HepG2 (cell line): ENCODE measurements around the gene PNPLA2. TPM values are rescaled to one million over a fixed set of nuclear protein-coding genes. Genes with fewer than 3 reads are reported as not detected.

Source experiments
- DZIP1 ChIP-seq: sonication (generic); formaldehyde crosslinking; IDR thresholded peaks from 2 replicates; pipeline ENCODE4 v1.5.0; 2020; ENCODE audit warnings: mild to moderate bottlenecking, missing genetic modification reagents
- EED ChIP-seq: sonication (generic); formaldehyde crosslinking; IDR thresholded peaks from 2 replicates; pipeline ENCODE4 v1.5.0; 2020; ENCODE audit warnings: mild to moderate bottlenecking, missing genetic modification reagents
- FOXC1 ChIP-seq: sonication (generic); formaldehyde crosslinking; IDR thresholded peaks from 2 replicates; pipeline ENCODE4 v1.8.0; 2022; ENCODE audit warnings: mild to moderate bottlenecking, missing genetic modification reagents, borderline replicate concordance
- IRF9 ChIP-seq: sonication (generic); formaldehyde crosslinking; IDR thresholded peaks from 2 replicates; pipeline ENCODE4 v1.8.0; 2022; ENCODE audit warnings: missing genetic modification reagents, mild to moderate bottlenecking, borderline replicate concordance
- UBTF ChIP-seq: sonication (generic); formaldehyde crosslinking; IDR thresholded peaks from 2 replicates; pipeline ENCODE4 v1.4.0; 2020; ENCODE audit warnings: mild to moderate bottlenecking, missing genetic modification reagents
- polyA plus RNA-seq, 8 experiments: library from polyadenylated mRNA; depleted of rRNA in 3 of 8; stranded (reverse) in 7 of 8; unstranded in 1 of 8; fragments of >200 nt; fragmentation: Illumina TruSeq in 4 of 8; extraction: Trizol in 4 of 8; gene quantifications; 2 replicates each; pipeline versions ENCODE4 v1.2.1 to v1.2.3, GENCODE V29; 2011 to 2016; ENCODE audit warnings: low read depth in 4 of 8, missing spikeins in 1 of 8, mixed read lengths in 1 of 8; ENCODE audit not compliant: insufficient read depth in 1 of 8
- total RNA-seq, 5 experiments: library from RNA; depleted of rRNA; stranded (reverse); fragments of >200 nt; fragmentation: Illumina TruSeq; extraction: Trizol; gene quantifications; 2 replicates each; pipeline ENCODE4 v1.2.3, GENCODE V29; 2016; ENCODE audit warnings: low read depth in 1 of 5

The PNPLA2 gene
- total and polyA plus RNA-seq, 2 of the 13 experiments (the other 11 are each of a cell fraction or from before 2014, with no cell fraction given) = 10.5 to 43.2 TPM

DNA sequence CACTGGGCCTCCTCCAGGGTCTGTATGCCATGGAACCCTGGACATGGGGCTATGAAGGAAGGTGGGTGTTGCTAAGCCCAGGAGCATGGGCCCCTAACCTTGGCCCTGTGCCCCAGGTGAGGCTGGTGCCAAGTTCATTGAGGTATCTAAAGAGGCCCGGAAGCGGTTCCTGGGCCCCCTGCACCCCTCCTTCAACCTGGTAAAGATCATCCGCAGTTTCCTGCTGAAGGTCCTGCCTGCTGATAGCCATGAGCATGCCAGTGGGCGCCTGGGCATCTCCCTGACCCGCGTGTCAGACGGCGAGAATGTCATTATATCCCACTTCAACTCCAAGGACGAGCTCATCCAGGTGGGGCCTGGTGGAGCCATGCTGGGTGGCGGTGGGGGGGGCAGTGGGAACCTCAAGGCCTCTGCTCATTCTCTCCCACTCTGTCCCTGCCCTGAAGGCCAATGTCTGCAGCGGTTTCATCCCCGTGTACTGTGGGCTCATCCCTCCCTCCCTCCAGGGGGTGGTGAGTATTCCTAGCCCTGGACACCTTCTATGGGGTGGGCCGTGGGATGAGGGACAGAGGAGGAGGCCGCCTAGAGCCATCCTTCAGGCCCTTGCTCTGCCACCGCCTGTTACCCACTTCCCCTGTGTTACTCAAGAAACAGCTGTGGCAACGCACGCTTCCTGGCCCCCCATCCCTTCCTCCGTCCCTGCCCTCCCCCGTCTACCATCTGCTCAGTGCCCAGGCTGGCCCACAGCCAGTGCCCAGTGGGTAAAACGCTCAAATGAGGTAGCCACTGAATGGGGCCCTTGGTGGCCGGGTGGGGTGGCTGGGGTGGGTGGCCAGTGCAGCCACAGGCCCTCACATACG is 3.0 kb downstream of the PNPLA2 start (continued):
- TF ChIP-seq UBTF (CRISPR knock-in tag) = 0 out of 2 replicates have a peak, but pooled peaks have one; percentile 4
- TF ChIP-seq EED = no peak
- no peak for TF ChIP-seq IRF9 (CRISPR knock-in tag)
- no peak for TF ChIP-seq DZIP1 (CRISPR knock-in tag)
- 0 out of 2 replicates have a peak, but pooled peaks have one; percentile 18 for TF ChIP-seq FOXC1
- TF ChIP-seq, all 625 proteins: peak for 5
